HCT116 (cell line): Measurements from ENCODE around the gene TPX2. TPM values are rescaled to one million over a fixed set of nuclear protein-coding genes. Genes with fewer than 3 reads are reported as not detected.

ENCODE experiments used
- ATAC-seq: fragments of 200-7000 bp; cut with Tn5 transposase; 2 replicates; pipeline ENCODE4 v1.9.1; 2020; ENCODE audit warnings: mild to moderate bottlenecking, moderate library complexity
- BruUV-seq: library from RNA; stranded (reverse); fragments of 400-500 nt; replicated peaks from 2 replicates; lab custom pipeline; 2021; lab: Mats Ljungman, UMichigan
- CTCF ChIA-PET: fragments of 300-600 bp; sonication (Branson Sonifier 250); formaldehyde crosslinking; loops from one replicate; lab custom pipeline; 2021; ENCODE audit warnings: antibody characterized with exemption; lab: Charles Lee
- POLR2A ChIA-PET: fragments of 300-600, 350-600 bp; sonication (Branson Sonifier 250); formaldehyde crosslinking; loops from one replicate; lab custom pipeline; 2021; ENCODE audit warnings: antibody characterized with exemption; lab: Charles Lee
- RAD21 ChIA-PET, 2 experiments: fragments of 300-600 bp; sonication (Branson Sonifier 250); formaldehyde crosslinking; loops; one replicate each; lab custom pipeline; 2023; ENCODE audit warnings: low total read pairs in 2 of 2; ENCODE audit not compliant: uncharacterized antibody in 2 of 2, unreplicated experiment in 2 of 2, low non-redundant PET in 1 of 2; lab: Charles Lee
- DNase-seq: peaks from one replicate; pipeline ENCODE4 v3.0.0-alpha.2; 2010; ENCODE audit warnings: low read depth, low spot score
- H2AFZ ChIP-seq: fragments of 200-600 bp; shearing (Covaris generic), sonication (generic); 2 replicates; pipeline ENCODE4 v1.6.1; 2017; ENCODE audit warnings: low read depth, mixed run types, mixed read lengths, antibody characterized with exemption, low read length; ENCODE audit not compliant: poor library complexity, severe bottlenecking
- H3K27ac ChIP-seq: 2 replicates; pipeline ENCODE4 v1.5.1; 2012; ENCODE audit warnings: low read depth, low read length
- H3K27me3 ChIP-seq: fragments of 200-600 bp; sonication (generic); 2 replicates; pipeline ENCODE4 v1.6.1; 2016; ENCODE audit warnings: mixed run types, low read length, mixed read lengths; ENCODE audit not compliant: insufficient read depth
- H3K36me3 ChIP-seq, 2 experiments: fragments of 200-500 bp in 1 of 2; fragments of 200-600 bp in 1 of 2; sonication (Bioruptor generic) in 1 of 2; sonication (generic) in 1 of 2; 2 replicates each; pipeline versions ENCODE4 v1.5.1 to v1.6.1; 2014 to 2016; ENCODE audit warnings: low read length in 2 of 2, inconsistent platforms in 1 of 2, mixed read lengths in 1 of 2, mixed run types in 1 of 2; ENCODE audit not compliant: insufficient read depth in 2 of 2, control insufficient read depth in 1 of 2
- H3K4me1 ChIP-seq, 2 experiments: fragments of 200-600 bp in 1 of 2; sonication (generic) in 1 of 2; 2 replicates each; pipeline versions ENCODE4 v1.5.1 to v1.6.1; 2012 to 2017; ENCODE audit warnings: low read length in 2 of 2, inconsistent platforms in 1 of 2, mild to moderate bottlenecking in 1 of 2, mixed read lengths in 1 of 2, mixed run types in 1 of 2, moderate library complexity in 1 of 2; ENCODE audit not compliant: insufficient read depth in 2 of 2, control insufficient read depth in 1 of 2
- H3K4me2 ChIP-seq: fragments of 200-600 bp; sonication (generic); 2 replicates; pipeline ENCODE4 v1.6.1; 2017; ENCODE audit warnings: mixed run types, low read length, mixed read lengths
- H3K4me3 ChIP-seq, 2 experiments: fragments of 200-600 bp in 1 of 2; sonication (generic) in 1 of 2; replicated peaks in 1 of 2; 2 replicates each; pipeline ENCODE4 v1.5.1; 2011 to 2016; ENCODE audit warnings: low read length in 2 of 2, control low read depth in 1 of 2, low read depth in 1 of 2, mild to moderate bottlenecking in 1 of 2, mixed read lengths in 1 of 2, mixed run types in 1 of 2
- H3K79me2 ChIP-seq: fragments of 200-600 bp; sonication (generic); 2 replicates; pipeline ENCODE4 v1.6.1; 2017; ENCODE audit warnings: mild to moderate bottlenecking, mixed run types, low read length, moderate library complexity, mixed read lengths; ENCODE audit not compliant: insufficient read depth
- H3K9ac ChIP-seq: fragments of 200-600 bp; sonication (generic); 2 replicates; pipeline ENCODE4 v1.6.1; 2016; ENCODE audit warnings: low read length, mixed read lengths
- H3K9me2 ChIP-seq: fragments of 200-600 bp; sonication (generic), shearing (Covaris generic); 2 replicates; pipeline ENCODE4 v1.6.1; 2017; ENCODE audit warnings: mixed run types, mild to moderate bottlenecking, moderate library complexity; ENCODE audit not compliant: insufficient read depth
- H3K9me3 ChIP-seq, 2 experiments: fragments of 200-500 bp in 1 of 2; fragments of 200-600 bp in 1 of 2; sonication (Bioruptor generic) in 1 of 2; sonication (generic) in 1 of 2; 2 replicates each; pipeline ENCODE4 v1.6.1; 2014 to 2017; ENCODE audit warnings: low read length in 2 of 2, mixed read lengths in 2 of 2, inconsistent platforms in 1 of 2, low read depth in 1 of 2, mild to moderate bottlenecking in 1 of 2, mixed run types in 1 of 2, moderate library complexity in 1 of 2; ENCODE audit not compliant: control insufficient read depth in 1 of 2, insufficient read depth in 1 of 2
- H4K20me1 ChIP-seq: fragments of 200-600 bp; sonication (generic), shearing (Covaris generic); 2 replicates; pipeline ENCODE4 v1.6.1; 2017; ENCODE audit warnings: mixed run types, mild to moderate bottlenecking, moderate library complexity; ENCODE audit not compliant: insufficient read depth
- ATF3 ChIP-seq: IDR thresholded peaks from 2 replicates; pipeline ENCODE4 v1.6.1; 2012
- CBX3 ChIP-seq: IDR thresholded peaks from 2 replicates; pipeline ENCODE4 v1.6.1; 2012; ENCODE audit warnings: low read depth
- EGR1 ChIP-seq: IDR thresholded peaks from 2 replicates; pipeline ENCODE4 v1.6.1; 2012; ENCODE audit warnings: low read depth
- ELF1 ChIP-seq: IDR thresholded peaks from 2 replicates; pipeline ENCODE4 v1.6.1; 2012; ENCODE audit warnings: low read depth, borderline replicate concordance
- EZH2 ChIP-seq: fragments of 200-600 bp; sonication (generic); IDR thresholded peaks from 2 replicates; pipeline ENCODE4 v1.6.1; 2017; ENCODE audit warnings: antibody characterized with exemption, mixed run types
- EZH2phosphoT487 ChIP-seq: fragments of 200-600 bp; IDR thresholded peaks from 2 replicates; pipeline ENCODE4 v1.6.1; 2018; ENCODE audit warnings: antibody characterized with exemption, borderline replicate concordance
- JUND ChIP-seq: IDR thresholded peaks from 2 replicates; pipeline ENCODE4 v1.6.1; 2012
- MAX ChIP-seq: IDR thresholded peaks from 2 replicates; pipeline ENCODE4 v1.6.1; 2012
- SIN3A ChIP-seq: IDR thresholded peaks from 2 replicates; pipeline ENCODE4 v1.6.1; 2012; ENCODE audit warnings: low read depth
- SRF ChIP-seq: IDR thresholded peaks from 2 replicates; pipeline ENCODE4 v1.6.1; 2012; ENCODE audit warnings: low read depth
- YY1 ChIP-seq: IDR thresholded peaks from 2 replicates; pipeline ENCODE4 v1.6.1; 2011; ENCODE audit warnings: low read length, low read depth, moderate library complexity, mild to moderate bottlenecking; ENCODE audit not compliant: insufficient replicate concordance; ENCODE audit errors: extremely low read depth
- ZFX ChIP-seq: fragments of 450-650 bp; IDR thresholded peaks from 2 replicates; pipeline ENCODE4 v1.6.1; 2017
- ZNF274 ChIP-seq: fragments of 200-500 bp; sonication (Bioruptor generic); IDR thresholded peaks from 2 replicates; pipeline ENCODE4 v1.6.1; 2014; ENCODE audit warnings: mild to moderate bottlenecking, low read depth, low read length, inconsistent platforms
- intact Hi-C: fragments of 100-400 bp; cut with micrococcal nuclease; formaldehyde crosslinking; loops from 2 replicates; pipeline ENCODE4 v1.10.0; 2022
- total RNA-seq: library from RNA; stranded (reverse); gene quantifications from one replicate; pipeline ENCODE4 v1.2.1, GENCODE V29; 2021; ENCODE audit not compliant: unreplicated experiment
- TF ChIP-seq, protein P1 (sequence below), 3 experiments: fragments of 200-600 bp in 1 of 3; sonication (generic) in 1 of 3; IDR thresholded peaks in 2 of 3; conservative IDR thresholded peaks in 1 of 3; 2 replicates each; pipeline ENCODE4 v1.5.1; 2012 to 2017; ENCODE audit warnings: low read depth in 2 of 3, low read length in 2 of 3, antibody characterized with exemption in 1 of 3, borderline replicate concordance in 1 of 3, control low read depth in 1 of 3, mild to moderate bottlenecking in 1 of 3, mixed read lengths in 1 of 3, mixed run types in 1 of 3, moderate library complexity in 1 of 3; ENCODE audit not compliant: insufficient read depth in 1 of 3
- TF ChIP-seq, protein P2 (sequence below): IDR thresholded peaks from 2 replicates; pipeline ENCODE4 v1.6.1; 2012; ENCODE audit warnings: low read depth
- TF ChIP-seq, protein P3 (sequence below): IDR thresholded peaks from 2 replicates; pipeline ENCODE4 v1.6.1; 2011; ENCODE audit warnings: mild to moderate bottlenecking, low read length, moderate library complexity; ENCODE audit not compliant: insufficient replicate concordance; ENCODE audit errors: extremely low read depth

The TPX2 gene
- total RNA-seq, 1 experiment from 2014 or later: 163 TPM

- Histone ChIP-seq H3K36me3 (peaks cover under 1 to 45% of the 10 kb centered on the region in 2 experiments), H3K79me2 (peaks cover 98% of the 10 kb centered on the region), H3K4me1 (0 out of 4 replicates have a peak, but pooled peaks cover 0 to 3% of the 10 kb centered on the region in 2 experiments), H3K9me3 (no peaks in the 10 kb centered on the region), H2AFZ (no peak overlapping the region), H3K4me2 (no peak overlapping the region), H3K27me3 (no peaks in the 10 kb centered on the region), H3K9ac (no peak overlapping the region), H3K27ac (no peak overlapping the region), H3K4me3 (no peak overlapping the region), H3K9me2 (no peaks in the 10 kb centered on the region), H4K20me1 (peaks cover 10% of the 10 kb centered on the region; the same call in 1 of the 2 replicates)
- ChIA-PET RAD21 (no interaction called here), CTCF (no interaction called here), POLR2A (no interaction called here)
- DNase-seq (no peak), ATAC-seq (no peak)
- TF ChIP-seq ATF3 (no peak), MAX (no peak), SIN3A (no peak), CBX3 (no peak), EZH2 (no peak), ELF1 (no peak), JUND (no peak), YY1 (no peak), EZH2phosphoT487 (no peak), ZNF274 (no peak), EGR1 (no peak), SRF (no peak), ZFX (no peak)
- TF ChIP-seq, protein P1, sequence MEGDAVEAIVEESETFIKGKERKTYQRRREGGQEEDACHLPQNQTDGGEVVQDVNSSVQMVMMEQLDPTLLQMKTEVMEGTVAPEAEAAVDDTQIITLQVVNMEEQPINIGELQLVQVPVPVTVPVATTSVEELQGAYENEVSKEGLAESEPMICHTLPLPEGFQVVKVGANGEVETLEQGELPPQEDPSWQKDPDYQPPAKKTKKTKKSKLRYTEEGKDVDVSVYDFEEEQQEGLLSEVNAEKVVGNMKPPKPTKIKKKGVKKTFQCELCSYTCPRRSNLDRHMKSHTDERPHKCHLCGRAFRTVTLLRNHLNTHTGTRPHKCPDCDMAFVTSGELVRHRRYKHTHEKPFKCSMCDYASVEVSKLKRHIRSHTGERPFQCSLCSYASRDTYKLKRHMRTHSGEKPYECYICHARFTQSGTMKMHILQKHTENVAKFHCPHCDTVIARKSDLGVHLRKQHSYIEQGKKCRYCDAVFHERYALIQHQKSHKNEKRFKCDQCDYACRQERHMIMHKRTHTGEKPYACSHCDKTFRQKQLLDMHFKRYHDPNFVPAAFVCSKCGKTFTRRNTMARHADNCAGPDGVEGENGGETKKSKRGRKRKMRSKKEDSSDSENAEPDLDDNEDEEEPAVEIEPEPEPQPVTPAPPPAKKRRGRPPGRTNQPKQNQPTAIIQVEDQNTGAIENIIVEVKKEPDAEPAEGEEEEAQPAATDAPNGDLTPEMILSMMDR (IDR thresholded peaks at IDR 0.05 in 2 of 3, conservative IDR thresholded peaks at IDR 0.05 in 1 of 3; ENCODE audit: borderline replicate concordance in 1 of 3, insufficient read depth in 1 of 3, low read depth in 2 of 3, low read length in 2 of 3): no peak
- TF ChIP-seq, protein P2, sequence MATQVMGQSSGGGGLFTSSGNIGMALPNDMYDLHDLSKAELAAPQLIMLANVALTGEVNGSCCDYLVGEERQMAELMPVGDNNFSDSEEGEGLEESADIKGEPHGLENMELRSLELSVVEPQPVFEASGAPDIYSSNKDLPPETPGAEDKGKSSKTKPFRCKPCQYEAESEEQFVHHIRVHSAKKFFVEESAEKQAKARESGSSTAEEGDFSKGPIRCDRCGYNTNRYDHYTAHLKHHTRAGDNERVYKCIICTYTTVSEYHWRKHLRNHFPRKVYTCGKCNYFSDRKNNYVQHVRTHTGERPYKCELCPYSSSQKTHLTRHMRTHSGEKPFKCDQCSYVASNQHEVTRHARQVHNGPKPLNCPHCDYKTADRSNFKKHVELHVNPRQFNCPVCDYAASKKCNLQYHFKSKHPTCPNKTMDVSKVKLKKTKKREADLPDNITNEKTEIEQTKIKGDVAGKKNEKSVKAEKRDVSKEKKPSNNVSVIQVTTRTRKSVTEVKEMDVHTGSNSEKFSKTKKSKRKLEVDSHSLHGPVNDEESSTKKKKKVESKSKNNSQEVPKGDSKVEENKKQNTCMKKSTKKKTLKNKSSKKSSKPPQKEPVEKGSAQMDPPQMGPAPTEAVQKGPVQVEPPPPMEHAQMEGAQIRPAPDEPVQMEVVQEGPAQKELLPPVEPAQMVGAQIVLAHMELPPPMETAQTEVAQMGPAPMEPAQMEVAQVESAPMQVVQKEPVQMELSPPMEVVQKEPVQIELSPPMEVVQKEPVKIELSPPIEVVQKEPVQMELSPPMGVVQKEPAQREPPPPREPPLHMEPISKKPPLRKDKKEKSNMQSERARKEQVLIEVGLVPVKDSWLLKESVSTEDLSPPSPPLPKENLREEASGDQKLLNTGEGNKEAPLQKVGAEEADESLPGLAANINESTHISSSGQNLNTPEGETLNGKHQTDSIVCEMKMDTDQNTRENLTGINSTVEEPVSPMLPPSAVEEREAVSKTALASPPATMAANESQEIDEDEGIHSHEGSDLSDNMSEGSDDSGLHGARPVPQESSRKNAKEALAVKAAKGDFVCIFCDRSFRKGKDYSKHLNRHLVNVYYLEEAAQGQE: no peak
- TF ChIP-seq, protein P3, sequence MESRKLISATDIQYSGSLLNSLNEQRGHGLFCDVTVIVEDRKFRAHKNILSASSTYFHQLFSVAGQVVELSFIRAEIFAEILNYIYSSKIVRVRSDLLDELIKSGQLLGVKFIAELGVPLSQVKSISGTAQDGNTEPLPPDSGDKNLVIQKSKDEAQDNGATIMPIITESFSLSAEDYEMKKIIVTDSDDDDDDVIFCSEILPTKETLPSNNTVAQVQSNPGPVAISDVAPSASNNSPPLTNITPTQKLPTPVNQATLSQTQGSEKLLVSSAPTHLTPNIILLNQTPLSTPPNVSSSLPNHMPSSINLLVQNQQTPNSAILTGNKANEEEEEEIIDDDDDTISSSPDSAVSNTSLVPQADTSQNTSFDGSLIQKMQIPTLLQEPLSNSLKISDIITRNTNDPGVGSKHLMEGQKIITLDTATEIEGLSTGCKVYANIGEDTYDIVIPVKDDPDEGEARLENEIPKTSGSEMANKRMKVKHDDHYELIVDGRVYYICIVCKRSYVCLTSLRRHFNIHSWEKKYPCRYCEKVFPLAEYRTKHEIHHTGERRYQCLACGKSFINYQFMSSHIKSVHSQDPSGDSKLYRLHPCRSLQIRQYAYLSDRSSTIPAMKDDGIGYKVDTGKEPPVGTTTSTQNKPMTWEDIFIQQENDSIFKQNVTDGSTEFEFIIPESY: no peak
- intact Hi-C loops: no loop called here
- BruUV-seq: no TSS peak
Measured at GRCh38 chr20:31751126-31751525, 12.0 kb downstream of the TPX2 start.
